NK-92 (cell line): ENCODE results near the gene PKNOX2.
A peak's percentile ranks its signal among the peaks of the same experiment; 100 is the strongest.

Source experiments
- DNase-seq: peaks from one replicate; lab custom pipeline; 2025; ENCODE audit not compliant: unreplicated experiment; lab: John Stamatoyannopoulos, UW

The PKNOX2 gene

GRCh38 chr11:125376117-125376516 lies 211.6 kb downstream of the PKNOX2 start:
- no peak for DNase-seq

DNA sequence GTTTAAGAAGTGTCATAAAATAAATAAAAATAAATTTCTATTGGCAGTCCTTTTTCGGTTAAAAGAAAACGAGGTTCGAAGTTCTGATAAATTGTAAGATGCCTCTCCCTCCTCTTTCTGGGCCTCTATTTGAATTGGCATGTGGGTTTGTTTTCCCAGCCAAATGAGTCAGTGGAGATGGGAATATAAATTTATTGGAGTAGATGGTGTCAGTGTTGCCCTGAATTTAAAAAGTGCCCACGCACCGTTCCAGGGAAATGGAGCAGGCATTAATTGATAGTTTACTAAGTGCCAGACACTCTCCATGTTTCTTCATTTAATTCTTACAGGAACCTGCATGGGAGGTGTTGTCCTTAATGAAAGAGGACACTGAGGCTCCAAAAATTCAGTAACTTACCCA lies 212.3 kb downstream of the PKNOX2 start:
- no peak for DNase-seq

GRCh38 chr11:125378083-125378482 lies 213.5 kb downstream of the PKNOX2 start:
- DNase-seq: no peak

DNA sequence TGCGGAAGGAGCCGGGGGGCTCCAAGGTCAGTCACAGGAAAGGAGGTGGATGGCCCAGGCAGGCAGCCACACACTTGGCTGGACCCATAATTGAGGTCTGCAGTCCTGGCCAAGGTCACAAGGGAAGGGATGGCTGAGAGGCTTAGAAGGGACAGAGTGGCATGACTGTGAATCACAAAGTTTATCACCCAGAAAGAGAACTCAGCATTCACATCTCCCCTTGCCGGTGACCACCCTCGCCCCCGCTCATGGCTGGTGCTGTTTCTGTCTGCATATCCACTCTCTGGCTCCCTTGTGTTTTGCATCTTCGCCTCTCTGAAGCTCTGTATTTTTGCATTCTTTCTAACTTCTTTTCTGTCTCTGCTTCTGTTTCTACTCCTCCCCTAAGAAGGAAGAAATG lies 214.0 kb downstream of the PKNOX2 start:
- no peak for DNase-seq

GRCh38 chr11:125379565-125379964 lies 215.0 kb downstream of the PKNOX2 start:
- DNase-seq: no peak

DNA sequence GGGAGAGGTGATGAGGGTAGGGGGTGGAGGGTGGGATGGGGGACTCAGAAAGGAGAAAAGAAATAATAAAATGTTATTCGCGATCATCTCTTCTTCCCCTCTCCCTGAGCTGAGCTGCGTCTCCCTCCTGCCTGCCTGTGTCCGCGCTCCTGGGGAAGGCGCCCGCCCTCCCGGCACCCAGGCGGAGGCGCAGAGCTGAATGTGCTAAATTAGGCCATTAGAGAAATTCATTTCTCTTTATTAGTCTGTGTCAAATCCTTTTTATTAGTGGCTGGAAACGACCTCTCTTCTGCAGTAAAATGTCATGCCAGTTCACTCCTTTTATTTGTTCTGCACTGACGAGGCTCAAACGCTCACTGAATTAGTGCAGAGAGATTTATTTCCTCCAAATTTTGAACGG lies 215.4 kb downstream of the PKNOX2 start:
- no peak for DNase-seq

- DNase-seq: no peak
These were observed 216.3 kb downstream of the PKNOX2 start for GRCh38 chr11:125380756-125381445.

DNA sequence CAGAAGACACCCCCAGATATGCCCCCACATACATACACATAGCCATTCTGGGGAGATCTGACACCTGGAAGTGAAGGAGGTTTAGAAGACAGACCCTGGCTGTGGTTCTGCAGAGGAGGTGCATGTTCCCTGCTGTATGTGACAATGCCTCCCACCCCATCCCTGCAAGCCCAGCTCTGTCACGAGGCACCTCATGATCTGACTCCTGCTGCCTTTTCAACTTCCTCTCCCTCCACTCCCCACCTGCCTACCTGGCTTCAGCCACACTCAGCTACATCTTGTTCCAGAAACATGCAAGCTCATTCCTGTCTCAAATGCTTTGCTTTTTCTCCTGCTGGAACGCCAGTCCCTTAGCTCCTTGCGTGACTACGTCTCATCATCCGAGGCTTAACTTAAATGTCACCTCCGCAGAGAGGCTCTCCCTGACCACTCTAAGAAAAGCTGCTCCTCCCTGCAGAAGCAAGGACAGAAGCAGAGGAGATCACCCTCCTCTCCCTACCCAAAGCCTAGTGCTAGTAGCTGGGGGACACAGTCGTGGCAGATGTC lies 217.0 kb downstream of the PKNOX2 start:
- no peak for DNase-seq

DNA sequence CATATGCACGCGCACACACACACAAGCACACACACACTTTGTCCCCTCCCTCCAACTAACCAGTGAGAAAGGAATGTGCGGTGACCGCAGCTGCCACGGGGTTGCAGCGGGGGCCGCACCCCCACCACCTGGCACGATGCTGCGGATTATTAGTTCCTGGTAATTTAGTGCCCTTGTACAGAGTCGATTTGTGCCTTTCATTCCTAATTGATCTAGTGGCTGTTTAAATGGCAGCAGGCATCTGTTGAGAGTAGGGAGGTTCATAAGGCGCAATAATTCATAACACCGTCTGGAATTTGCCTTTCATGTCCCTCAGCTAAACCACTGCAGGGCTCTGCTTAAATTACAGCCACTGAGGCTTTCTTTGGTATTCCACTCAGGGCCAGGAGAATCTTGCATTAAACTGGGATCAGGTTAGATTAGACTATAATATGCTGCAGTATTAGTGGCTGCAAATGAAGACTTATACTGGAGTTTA lies 217.8 kb downstream of the PKNOX2 start:
- peak; percentile 4 for DNase-seq

- no peak for DNase-seq
These were observed 218.3 kb downstream of the PKNOX2 start for GRCh38 chr11:125382822-125383221.

DNA sequence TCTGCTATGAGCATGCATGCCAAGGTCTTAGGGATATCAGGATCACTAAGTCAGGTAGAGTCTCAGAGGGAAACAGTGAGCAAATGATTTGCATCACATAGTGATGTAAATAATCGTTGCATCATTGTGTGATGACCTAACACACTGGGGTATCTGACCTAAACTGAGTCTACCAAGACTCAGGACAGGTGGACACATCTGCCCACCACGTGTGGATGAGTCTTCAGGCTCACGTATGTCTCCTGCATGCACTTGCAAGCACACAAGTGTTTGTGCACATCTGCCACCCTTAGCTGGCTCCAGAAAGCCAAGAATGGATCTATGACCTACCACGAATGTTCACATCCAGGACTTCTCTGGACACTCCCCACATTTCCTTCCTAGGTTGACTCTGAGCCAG lies 220.3 kb downstream of the PKNOX2 start:
- no peak for DNase-seq

- DNase-seq: no peak
These were observed 223.3 kb downstream of the PKNOX2 start for GRCh38 chr11:125387901-125388300.

DNA sequence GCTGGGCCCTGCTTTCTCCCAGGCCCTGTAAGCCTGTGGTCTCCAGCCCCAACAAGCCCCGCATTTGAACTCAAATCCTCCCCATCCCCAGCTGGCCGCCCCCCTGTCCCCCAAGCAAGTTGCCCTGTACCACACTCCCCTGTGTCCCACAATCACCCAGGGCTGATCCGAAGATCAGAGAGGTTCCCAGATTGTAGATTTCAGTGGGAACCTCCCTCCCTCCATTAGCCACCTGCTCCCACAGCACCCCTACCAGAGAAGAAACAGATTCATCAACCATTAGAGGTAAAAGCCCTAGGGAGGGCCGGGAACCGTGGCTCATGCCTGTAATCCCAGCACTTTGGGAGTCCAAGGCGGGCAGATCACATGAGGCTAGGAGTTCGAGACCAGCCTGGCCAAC lies 224.1 kb downstream of the PKNOX2 start:
- no peak for DNase-seq

DNA sequence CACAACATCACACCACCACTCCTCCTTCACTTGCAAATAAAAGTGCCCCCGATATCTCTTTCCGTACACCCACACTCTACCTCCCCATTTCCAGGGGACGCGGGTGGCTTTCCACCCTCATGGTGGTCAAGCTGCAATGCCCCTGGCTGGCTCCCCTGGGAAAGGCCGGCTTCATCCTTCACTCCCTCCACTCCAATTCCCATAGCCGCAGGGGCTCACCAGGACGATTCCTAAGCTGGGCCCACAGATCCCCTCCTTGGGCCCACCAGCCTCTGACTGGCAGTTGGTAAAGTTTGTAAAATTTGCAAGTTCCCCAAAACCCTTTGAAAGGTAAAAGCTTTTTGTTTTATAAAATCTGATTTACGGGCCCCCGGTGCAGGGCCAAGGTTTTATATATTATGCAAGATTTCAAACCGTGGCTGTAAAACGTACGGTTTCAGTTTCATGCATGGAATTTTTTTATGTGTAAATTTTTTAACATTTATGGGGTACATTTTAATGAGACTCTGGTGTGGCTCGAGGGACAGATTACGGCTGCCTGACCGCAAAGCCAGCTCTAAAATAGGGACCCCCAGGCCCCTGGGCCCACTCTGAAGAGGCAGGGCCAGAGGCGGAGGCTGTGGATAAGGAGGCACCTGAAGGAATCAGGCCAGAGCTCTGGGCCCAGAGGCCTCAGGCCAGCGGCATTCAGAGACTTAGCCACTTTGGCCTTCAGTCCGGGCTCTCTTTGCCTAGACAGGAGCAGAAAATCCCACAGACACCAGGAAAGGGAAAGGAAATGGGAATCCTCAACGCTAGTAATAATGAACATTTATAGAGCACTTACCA lies 225.0 kb downstream of the PKNOX2 start:
- DNase-seq: no peak

GRCh38 chr11:125390946-125391345 lies 226.4 kb downstream of the PKNOX2 start:
- DNase-seq: no peak

GRCh38 chr11:125393331-125393730 lies 228.8 kb downstream of the PKNOX2 start:
- no peak for DNase-seq

DNA sequence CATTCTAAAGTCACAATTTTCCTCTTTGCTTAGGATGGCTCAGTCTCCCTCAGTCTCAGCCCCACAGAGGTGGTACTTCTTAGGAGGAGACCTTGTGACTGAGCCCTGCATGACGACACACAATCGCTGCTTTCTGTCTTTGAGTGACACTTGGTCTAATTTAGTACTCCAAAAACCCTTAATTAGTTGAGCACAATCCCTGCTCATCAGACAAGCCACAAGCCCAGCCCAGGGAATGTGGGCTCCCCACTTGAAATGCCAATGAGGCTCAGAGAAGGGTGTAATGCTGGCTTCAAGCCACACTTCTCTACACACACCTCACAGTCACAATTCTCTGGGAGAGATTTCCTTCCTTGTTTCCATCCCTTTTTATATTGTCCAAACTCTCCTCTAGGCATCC lies 229.7 kb downstream of the PKNOX2 start:
- no peak for DNase-seq

DNA sequence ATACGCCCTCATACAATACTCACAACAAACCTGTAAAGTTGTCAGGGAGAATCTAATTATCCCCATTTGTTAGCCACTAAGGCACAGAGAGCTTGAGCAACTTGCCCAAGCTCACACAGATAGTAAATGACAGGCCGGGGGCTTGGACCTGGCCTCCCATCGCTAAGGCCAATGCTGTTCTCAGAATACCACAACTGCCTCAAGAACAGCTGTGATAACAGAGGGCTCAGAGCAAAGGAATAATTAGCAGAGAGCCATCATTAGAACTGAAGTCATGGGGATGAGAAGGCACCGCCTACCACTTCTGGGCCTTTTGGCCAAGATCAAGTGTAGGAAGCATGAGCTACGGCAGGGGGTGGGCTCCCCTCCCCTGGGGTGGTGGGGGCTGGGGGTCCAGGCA lies 232.9 kb downstream of the PKNOX2 start:
- no peak for DNase-seq

DNA sequence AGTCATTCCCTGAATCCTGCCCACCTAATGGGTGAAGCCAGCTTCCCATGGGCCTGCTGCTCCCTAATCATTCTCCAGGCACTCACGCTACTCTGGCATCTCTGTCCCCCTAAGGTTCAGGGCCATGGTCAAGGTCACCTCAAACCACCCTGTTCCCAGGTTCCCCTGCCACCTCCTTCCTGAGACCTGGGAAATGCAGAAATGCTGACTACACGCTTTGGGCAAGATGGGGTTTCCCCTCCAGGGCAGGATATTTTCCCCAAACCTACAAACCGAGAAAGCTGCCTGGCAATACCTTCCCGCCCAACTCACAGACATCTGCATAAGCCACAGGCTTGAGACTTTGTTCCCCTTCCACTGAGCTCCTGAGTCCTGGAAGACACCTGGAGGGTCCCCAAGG lies 233.9 kb downstream of the PKNOX2 start:
- DNase-seq: no peak

- DNase-seq: no peak
These were observed 234.6 kb downstream of the PKNOX2 start for GRCh38 chr11:125398994-125399640.

GRCh38 chr11:125399945-125400344 lies 235.4 kb downstream of the PKNOX2 start:
- DNase-seq: no peak

- DNase-seq: no peak
These were observed 236.7 kb downstream of the PKNOX2 start for GRCh38 chr11:125401235-125401634.
